ENCODE measurements around the gene MMP15.
"Not testable (repeated sequence)": the region's sequence is repeated elsewhere in the genome, so short reads cannot be mapped to it uniquely, and the experiment has no call there.

DNA sequence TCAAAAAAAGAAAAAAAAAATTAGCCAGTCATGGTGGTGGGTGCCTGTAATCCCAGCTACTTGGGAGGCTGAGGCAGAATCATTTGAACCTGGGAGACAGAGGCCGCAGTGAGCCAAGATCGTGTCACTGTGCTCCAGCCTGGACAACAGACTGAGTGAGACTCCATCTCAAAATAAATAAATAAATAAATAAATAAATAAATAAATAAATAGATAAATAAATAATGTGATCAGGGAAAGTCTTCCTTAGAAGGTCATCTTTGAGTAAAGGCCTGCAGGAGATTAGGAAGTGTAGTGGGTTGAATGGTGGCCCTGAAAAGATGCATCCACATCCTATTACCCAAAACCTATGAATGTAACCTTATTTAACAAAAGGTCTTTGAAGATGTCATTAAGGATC lies 47.5 kb downstream of the MMP15 start:
- TF ChIP-seq CTCF, POLR2A (IDR thresholded peaks at IDR 0.05): not testable (repeated sequence)

Data from transverse colon (tissue), 3 donors.